Keratinocyte (primary cell): ENCODE results near the gene PARP16. TPM values are rescaled to one million over a fixed set of nuclear protein-coding genes. Genes with fewer than 3 reads are reported as not detected.

Experiments used
- DNase-seq: peaks from one replicate; pipeline ENCODE4 v3.0.0-alpha.2; 2011; ENCODE audit warnings: low read depth, missing footprints, low spot score
- FAIRE-seq: peaks from 2 replicates; lab custom pipeline; 2011; peaks lifted over from hg19 to GRCh38; lab: Jason Lieb, UNC
- H2AFZ ChIP-seq: 2 replicates; pipeline ENCODE4 v1.6.0; 2012; ENCODE audit warnings: low read length, control low read depth, inconsistent platforms; ENCODE audit not compliant: control insufficient read depth
- H3K27ac ChIP-seq: 2 replicates; pipeline ENCODE4 v1.5.1; 2011; ENCODE audit warnings: low read length; ENCODE audit not compliant: control insufficient read depth, insufficient read depth
- H3K27me3 ChIP-seq: 3 replicates; pipeline ENCODE4 v1.6.0; 2011; ENCODE audit warnings: low read length; ENCODE audit not compliant: control insufficient read depth, insufficient read depth; ENCODE audit errors: extremely low read depth
- H3K36me3 ChIP-seq, 2 experiments: 2 replicates in 1 of 2; 3 replicates in 1 of 2; pipeline ENCODE4 v1.5.1; 2011; ENCODE audit warnings: low read length in 2 of 2, mild to moderate bottlenecking in 1 of 2; ENCODE audit not compliant: control insufficient read depth in 2 of 2, insufficient read depth in 2 of 2; ENCODE audit errors: extremely low read depth in 1 of 2
- H3K4me1 ChIP-seq: 3 replicates; pipeline ENCODE4 v1.5.1; 2011; ENCODE audit warnings: low read length; ENCODE audit not compliant: control insufficient read depth, insufficient read depth; ENCODE audit errors: extremely low read depth
- H3K4me2 ChIP-seq: 3 replicates; pipeline ENCODE4 v1.6.0; 2011; ENCODE audit warnings: low read depth, low read length; ENCODE audit not compliant: control insufficient read depth, insufficient read depth; ENCODE audit errors: extremely low read depth
- H3K4me3 ChIP-seq, 3 experiments: fragments of 200-600 bp in 1 of 3; sonication (generic) in 1 of 3; 2 replicates in 2 of 3; 3 replicates in 1 of 3; pipeline ENCODE4 v1.5.1; 2011 to 2016; ENCODE audit warnings: low read length in 3 of 3, mild to moderate bottlenecking in 3 of 3, control low read depth in 2 of 3, inconsistent platforms in 1 of 3, low read depth in 1 of 3, mixed read lengths in 1 of 3, mixed run types in 1 of 3, moderate library complexity in 1 of 3; ENCODE audit not compliant: control insufficient read depth in 2 of 3, insufficient read depth in 2 of 3; ENCODE audit errors: extremely low read depth in 1 of 3
- H3K79me2 ChIP-seq: 2 replicates; pipeline ENCODE4 v1.6.0; 2012; ENCODE audit warnings: low read length; ENCODE audit not compliant: control insufficient read depth, insufficient read depth
- H3K9ac ChIP-seq: 3 replicates; pipeline ENCODE4 v1.6.0; 2011; ENCODE audit warnings: low read length; ENCODE audit not compliant: control insufficient read depth, insufficient read depth; ENCODE audit errors: extremely low read depth
- H3K9me1 ChIP-seq: 3 replicates; pipeline ENCODE4 v1.6.0; 2011; ENCODE audit warnings: low read length; ENCODE audit not compliant: control insufficient read depth, insufficient read depth; ENCODE audit errors: extremely low read depth
- H3K9me3 ChIP-seq: 2 replicates; pipeline ENCODE4 v1.5.1; 2012; ENCODE audit warnings: low read depth, low read length; ENCODE audit not compliant: control insufficient read depth
- H4K20me1 ChIP-seq: 3 replicates; pipeline ENCODE4 v1.6.0; 2011; ENCODE audit warnings: low read length; ENCODE audit not compliant: control insufficient read depth, insufficient read depth; ENCODE audit errors: extremely low read depth
- EZH2 ChIP-seq: IDR thresholded peaks from one replicate; pipeline ENCODE4 v1.6.1; 2012; ENCODE audit warnings: inconsistent platforms, mild to moderate bottlenecking, low read length, moderate library complexity
- dilution Hi-C: fragments of 300-500 bp; cut with MboI; formaldehyde crosslinking; loops from one replicate; pipeline ENCODE4 v1.7.0; 2020; ENCODE audit warnings: low sequenced_read_pairs; ENCODE audit not compliant: extremely low pct_ligation_motif_present
- polyA plus RNA-seq, 5 experiments: library from polyadenylated mRNA; depleted of rRNA in 3 of 5; stranded (reverse) in 3 of 5; stranded (forward) in 1 of 5; unstranded in 1 of 5; fragments of >200 nt; gene quantifications; 1 replicate in 1 of 5; 2 replicates in 3 of 5; 3 replicates in 1 of 5; pipeline versions ENCODE4 v1.2.1 to v1.2.3, GENCODE V29; 2011 to 2012; ENCODE audit warnings: missing spikeins in 2 of 5, low read depth in 1 of 5, low replicate concordance in 1 of 5
- TF ChIP-seq, protein P1 (sequence below), 3 experiments: IDR thresholded peaks in 1 of 3; conservative IDR thresholded peaks in 1 of 3; optimal IDR thresholded peaks in 1 of 3; 2 replicates in 2 of 3; 3 replicates in 1 of 3; pipeline versions ENCODE3 to v1.5.1; 2011; ENCODE audit warnings: low read length in 3 of 3, mild to moderate bottlenecking in 3 of 3, moderate library complexity in 2 of 3, control low read depth in 1 of 3, inconsistent platforms in 1 of 3; ENCODE audit not compliant: insufficient read depth in 2 of 3; ENCODE audit errors: extremely low read depth in 1 of 3

PARP16 gene
- polyA plus RNA-seq, 1 donor (not counting 4 experiments of a cell fraction or from before 2014, with no cell fraction given): 2.1 TPM

DNA sequence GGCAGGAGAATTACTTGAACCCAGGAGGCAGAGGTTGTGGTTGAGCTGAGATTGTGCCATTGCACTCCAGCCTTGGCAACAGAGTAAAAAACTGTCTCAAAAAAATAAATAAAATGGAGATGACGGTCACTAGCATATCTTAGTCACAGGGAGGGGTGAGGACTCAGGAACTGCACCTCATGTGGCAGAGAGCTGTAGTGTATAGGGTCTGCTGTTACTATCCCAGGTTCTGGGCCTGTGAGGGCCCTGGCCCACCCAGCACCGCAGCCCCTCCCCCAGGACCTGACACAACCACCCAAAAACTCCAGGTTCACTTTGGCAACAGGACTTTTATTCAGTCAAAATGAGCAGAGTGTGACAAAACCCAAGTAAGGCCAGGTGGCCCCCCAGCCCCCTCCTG lies 40.1 kb upstream of the PARP16 start:
- H4K20me1 ChIP-seq: no peaks in the 10 kb centered on the region
- FAIRE-seq (no peak), DNase-seq (no peak)
- no peaks in the 10 kb centered on the region for H3K9me1 ChIP-seq
- H3K27me3 ChIP-seq: peaks cover 4% of the 10 kb centered on the region
- dilution Hi-C loops: no loop called here
- H2AFZ ChIP-seq: no peak overlapping the region
- no peak overlapping the region for H3K9ac ChIP-seq
- H3K9me3 ChIP-seq: no peaks in the 10 kb centered on the region
- no peaks in the 10 kb centered on the region for H3K36me3 ChIP-seq
- TF ChIP-seq, protein P1, sequence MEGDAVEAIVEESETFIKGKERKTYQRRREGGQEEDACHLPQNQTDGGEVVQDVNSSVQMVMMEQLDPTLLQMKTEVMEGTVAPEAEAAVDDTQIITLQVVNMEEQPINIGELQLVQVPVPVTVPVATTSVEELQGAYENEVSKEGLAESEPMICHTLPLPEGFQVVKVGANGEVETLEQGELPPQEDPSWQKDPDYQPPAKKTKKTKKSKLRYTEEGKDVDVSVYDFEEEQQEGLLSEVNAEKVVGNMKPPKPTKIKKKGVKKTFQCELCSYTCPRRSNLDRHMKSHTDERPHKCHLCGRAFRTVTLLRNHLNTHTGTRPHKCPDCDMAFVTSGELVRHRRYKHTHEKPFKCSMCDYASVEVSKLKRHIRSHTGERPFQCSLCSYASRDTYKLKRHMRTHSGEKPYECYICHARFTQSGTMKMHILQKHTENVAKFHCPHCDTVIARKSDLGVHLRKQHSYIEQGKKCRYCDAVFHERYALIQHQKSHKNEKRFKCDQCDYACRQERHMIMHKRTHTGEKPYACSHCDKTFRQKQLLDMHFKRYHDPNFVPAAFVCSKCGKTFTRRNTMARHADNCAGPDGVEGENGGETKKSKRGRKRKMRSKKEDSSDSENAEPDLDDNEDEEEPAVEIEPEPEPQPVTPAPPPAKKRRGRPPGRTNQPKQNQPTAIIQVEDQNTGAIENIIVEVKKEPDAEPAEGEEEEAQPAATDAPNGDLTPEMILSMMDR (optimal IDR thresholded peaks at IDR 0.05 in 1 of 3, IDR thresholded peaks at IDR 0.05 in 1 of 3, conservative IDR thresholded peaks at IDR 0.05 in 1 of 3; ENCODE audit: extremely low read depth in 1 of 3, insufficient read depth in 2 of 3, low read length in 3 of 3): no peak
- no peak for TF ChIP-seq EZH2
- no peaks in the 10 kb centered on the region for H3K79me2 ChIP-seq
- H3K4me1 ChIP-seq: no peaks in the 10 kb centered on the region
- no peak overlapping the region for H3K4me2 ChIP-seq
- H3K27ac ChIP-seq: no peak overlapping the region
- no peak overlapping the region for H3K4me3 ChIP-seq

DNA sequence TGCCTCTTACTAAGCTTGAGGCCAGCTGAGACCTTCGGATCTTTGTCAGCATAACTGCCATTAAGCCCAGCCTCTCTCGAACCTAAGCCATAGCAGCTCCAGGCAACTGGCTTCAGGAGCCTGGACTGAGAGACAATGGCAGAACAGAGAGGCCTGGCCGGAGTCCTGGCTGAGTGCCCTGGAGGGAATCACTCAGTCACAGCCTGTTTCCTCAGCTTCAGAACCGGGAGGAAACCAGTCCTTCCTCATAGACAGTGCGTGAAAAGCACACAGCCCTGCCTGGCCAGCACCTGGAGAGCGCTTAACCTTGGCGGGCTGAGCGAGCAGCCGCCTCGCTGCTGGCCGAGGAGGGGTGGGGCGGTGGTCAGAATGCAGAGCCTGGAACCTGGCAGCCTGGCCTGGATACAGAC lies 39.4 kb upstream of the PARP16 start:
- H3K9ac ChIP-seq: no peak overlapping the region

More for the DNA sequence above, 39.4 kb upstream of the PARP16 start:
- Histone ChIP-seq H3K27ac (no peak overlapping the region), H3K4me2 (no peak overlapping the region), H4K20me1 (no peaks in the 10 kb centered on the region), H2AFZ (no peak overlapping the region), H3K79me2 (no peaks in the 10 kb centered on the region), H3K9me3 (no peaks in the 10 kb centered on the region), H3K36me3 (no peaks in the 10 kb centered on the region), H3K27me3 (peaks cover 6% of the 10 kb centered on the region), H3K9me1 (no peaks in the 10 kb centered on the region), H3K4me3 (no peak overlapping the region), H3K4me1 (no peaks in the 10 kb centered on the region)
- dilution Hi-C loops: no loop called here
- TF ChIP-seq EZH2: no peak
- TF ChIP-seq, protein P1 (optimal IDR thresholded peaks at IDR 0.05 in 1 of 3, IDR thresholded peaks at IDR 0.05 in 1 of 3, conservative IDR thresholded peaks at IDR 0.05 in 1 of 3; ENCODE audit: extremely low read depth in 1 of 3, insufficient read depth in 2 of 3, low read length in 3 of 3): no peak
- DNase-seq (no peak), FAIRE-seq (no peak)
